Uterus (tissue), 4 donors: ENCODE measurements around the gene RPS6KC1. TPM values are rescaled to one million over a fixed set of nuclear protein-coding genes. Genes with fewer than 3 reads are reported as not detected.

ENCODE experiments used
- DNase-seq, 2 donors: peaks; one replicate each; pipeline ENCODE4 v3.0.0-alpha.2; 2019 to 2020
- H3K27ac ChIP-seq, 2 donors: fragments of 200-600 bp; sonication (generic); 1 replicate in 1 of 2; 2 replicates in 1 of 2; pipeline ENCODE4 v1.5.1; 2016 to 2018
- H3K27me3 ChIP-seq, 2 donors: fragments of 200-600 bp; sonication (generic); one replicate each; pipeline ENCODE4 v1.5.1; 2018 to 2019; ENCODE audit warnings: control low read depth in 1 of 2
- H3K36me3 ChIP-seq, 2 donors: fragments of 200-600 bp; sonication (generic); one replicate each; pipeline ENCODE4 v1.5.1; 2019; ENCODE audit warnings: control low read depth in 1 of 2
- H3K4me1 ChIP-seq, 2 donors: fragments of 200-600 bp; sonication (generic); one replicate each; pipeline ENCODE4 v1.5.1; 2018 to 2019; ENCODE audit warnings: control low read depth in 1 of 2
- H3K4me3 ChIP-seq, 2 donors: fragments of 200-600 bp; sonication (generic); 1 replicate in 1 of 2; 2 replicates in 1 of 2; pipeline ENCODE4 v1.5.1; 2018 to 2019; ENCODE audit warnings: mild to moderate bottlenecking in 1 of 2
- H3K9me3 ChIP-seq, 2 donors: fragments of 200-600 bp; sonication (generic); one replicate each; pipeline ENCODE4 v1.5.1; 2019; ENCODE audit warnings: control low read depth in 1 of 2
- POLR2A ChIP-seq, 2 donors: fragments of 450-650 bp; IDR thresholded peaks; one replicate each; pipeline ENCODE4 v1.6.1; 2016; ENCODE audit warnings: antibody characterized with exemption in 2 of 2, mild to moderate bottlenecking in 1 of 2, moderate library complexity in 1 of 2
- intact Hi-C: fragments of 100-400 bp; cut with DNase I; formaldehyde crosslinking; loops from one replicate; pipeline ENCODE4 v1.15.1; 2023; ENCODE audit warnings: low total_unique reads
- total RNA-seq, 4 donors: library from RNA; depleted of rRNA in 3 of 4; stranded (reverse); fragments of >200 nt in 3 of 4; gene quantifications; one replicate each; pipeline versions ENCODE4 v1.1.0 to v1.2.4, GENCODE V29; 2014 to 2023
- TF ChIP-seq, protein P1 (sequence below), 4 experiments: fragments of 200-600 bp in 2 of 4; fragments of 450-650 bp in 2 of 4; sonication (generic) in 2 of 4; IDR thresholded peaks; one replicate each; pipeline ENCODE4 v1.5.1; 2016 to 2019; ENCODE audit warnings: antibody characterized with exemption in 4 of 4, mild to moderate bottlenecking in 2 of 4, moderate library complexity in 1 of 4
- donor health status: DM: yes; HTN: yes; CAD: no.

RPS6KC1 gene
- total RNA-seq, 4 donors from 2014 or later, result 9.2 to 64.2 (median 22.3) TPM

DNA sequence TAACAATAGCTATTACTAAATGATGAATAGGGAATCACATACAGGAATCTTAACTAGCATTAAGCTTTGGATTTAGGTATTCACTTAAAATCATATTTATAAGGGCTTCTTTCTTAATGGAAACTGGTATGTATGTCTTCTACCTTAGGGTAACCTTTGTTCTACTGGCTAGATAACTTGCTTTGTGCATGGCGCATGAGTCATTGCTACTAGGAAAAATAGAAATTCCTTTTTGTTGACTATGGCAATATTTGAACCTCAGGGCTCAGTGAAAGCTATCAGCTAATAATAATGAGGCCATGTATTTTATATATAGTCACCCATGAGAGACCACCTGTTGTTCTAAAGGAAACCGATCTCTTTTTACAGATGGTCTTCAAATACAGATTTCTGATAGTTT, 72.5 kb downstream of the RPS6KC1 start:
- Histone ChIP-seq H3K36me3 (no peaks in the 10 kb centered on the region), H3K27ac (no peak overlapping the region), H3K27me3 (no peaks in the 10 kb centered on the region), H3K4me1 (no peaks in the 10 kb centered on the region), H3K9me3 (no peaks in the 10 kb centered on the region), H3K4me3 (no peak overlapping the region)
- no peak for DNase-seq
- intact Hi-C loops, result no loop called here
- TF ChIP-seq, protein P1, sequence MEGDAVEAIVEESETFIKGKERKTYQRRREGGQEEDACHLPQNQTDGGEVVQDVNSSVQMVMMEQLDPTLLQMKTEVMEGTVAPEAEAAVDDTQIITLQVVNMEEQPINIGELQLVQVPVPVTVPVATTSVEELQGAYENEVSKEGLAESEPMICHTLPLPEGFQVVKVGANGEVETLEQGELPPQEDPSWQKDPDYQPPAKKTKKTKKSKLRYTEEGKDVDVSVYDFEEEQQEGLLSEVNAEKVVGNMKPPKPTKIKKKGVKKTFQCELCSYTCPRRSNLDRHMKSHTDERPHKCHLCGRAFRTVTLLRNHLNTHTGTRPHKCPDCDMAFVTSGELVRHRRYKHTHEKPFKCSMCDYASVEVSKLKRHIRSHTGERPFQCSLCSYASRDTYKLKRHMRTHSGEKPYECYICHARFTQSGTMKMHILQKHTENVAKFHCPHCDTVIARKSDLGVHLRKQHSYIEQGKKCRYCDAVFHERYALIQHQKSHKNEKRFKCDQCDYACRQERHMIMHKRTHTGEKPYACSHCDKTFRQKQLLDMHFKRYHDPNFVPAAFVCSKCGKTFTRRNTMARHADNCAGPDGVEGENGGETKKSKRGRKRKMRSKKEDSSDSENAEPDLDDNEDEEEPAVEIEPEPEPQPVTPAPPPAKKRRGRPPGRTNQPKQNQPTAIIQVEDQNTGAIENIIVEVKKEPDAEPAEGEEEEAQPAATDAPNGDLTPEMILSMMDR (IDR thresholded peaks at IDR 0.05), result no peak
- no peak for TF ChIP-seq POLR2A (IDR thresholded peaks at IDR 0.05)

DNA sequence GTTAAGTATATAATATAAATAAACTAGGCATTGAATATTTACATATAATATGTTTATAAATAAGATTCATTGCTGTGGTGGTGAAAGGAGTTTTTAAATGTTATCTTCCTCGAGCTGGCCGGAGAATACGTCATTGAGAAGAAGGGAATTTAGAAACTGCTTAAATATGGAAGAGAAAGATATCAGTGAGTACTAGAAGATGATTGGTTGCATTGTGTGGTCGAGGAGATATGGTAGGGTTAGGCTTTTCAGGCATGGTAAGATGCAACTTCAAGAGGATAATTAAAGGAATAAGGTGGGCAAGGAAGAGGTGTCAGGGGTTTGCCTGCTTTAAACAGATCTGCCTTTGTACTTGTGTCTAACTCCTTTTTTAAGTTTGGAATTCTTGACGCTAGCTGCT, 73.5 kb downstream of the RPS6KC1 start:
- H3K36me3 ChIP-seq, result no peaks in the 10 kb centered on the region
- no peak overlapping the region for H3K4me3 ChIP-seq
- H3K27ac ChIP-seq, result no peak overlapping the region
- H3K4me1 ChIP-seq, result no peaks in the 10 kb centered on the region
- TF ChIP-seq, protein P1 (IDR thresholded peaks at IDR 0.05), result no peak
- TF ChIP-seq POLR2A (IDR thresholded peaks at IDR 0.05), result no peak
- H3K27me3 ChIP-seq, result no peaks in the 10 kb centered on the region
- no peak for DNase-seq
- H3K9me3 ChIP-seq, result no peaks in the 10 kb centered on the region
- intact Hi-C loops, result no loop called here

DNA sequence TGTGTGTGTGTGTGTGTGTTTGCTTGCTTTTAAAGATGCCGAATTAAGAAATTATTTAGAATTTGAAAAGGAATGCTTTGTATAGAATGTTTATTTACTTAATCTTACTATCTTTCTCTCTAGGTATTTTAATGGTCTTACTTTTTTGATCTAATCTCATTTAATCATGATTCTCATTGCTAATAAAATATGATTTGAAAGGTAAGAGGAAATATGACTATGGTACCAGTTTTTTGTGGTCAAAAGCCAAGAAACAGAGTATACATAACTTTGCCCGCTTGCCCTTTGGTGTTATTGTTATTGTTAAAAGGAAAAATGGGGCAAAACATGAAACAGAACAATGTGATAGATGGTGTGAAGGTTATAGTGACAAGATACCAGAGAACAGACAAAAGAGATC, 74.6 kb downstream of the RPS6KC1 start:
- Histone ChIP-seq H3K4me1 (no peaks in the 10 kb centered on the region), H3K27me3 (no peaks in the 10 kb centered on the region), H3K27ac (no peak overlapping the region), H3K4me3 (no peak overlapping the region), H3K36me3 (no peaks in the 10 kb centered on the region), H3K9me3 (no peaks in the 10 kb centered on the region)
- intact Hi-C loops, result no loop called here
- TF ChIP-seq POLR2A (IDR thresholded peaks at IDR 0.05), result no peak
- TF ChIP-seq, protein P1 (IDR thresholded peaks at IDR 0.05), result no peak
- no peak for DNase-seq

DNA sequence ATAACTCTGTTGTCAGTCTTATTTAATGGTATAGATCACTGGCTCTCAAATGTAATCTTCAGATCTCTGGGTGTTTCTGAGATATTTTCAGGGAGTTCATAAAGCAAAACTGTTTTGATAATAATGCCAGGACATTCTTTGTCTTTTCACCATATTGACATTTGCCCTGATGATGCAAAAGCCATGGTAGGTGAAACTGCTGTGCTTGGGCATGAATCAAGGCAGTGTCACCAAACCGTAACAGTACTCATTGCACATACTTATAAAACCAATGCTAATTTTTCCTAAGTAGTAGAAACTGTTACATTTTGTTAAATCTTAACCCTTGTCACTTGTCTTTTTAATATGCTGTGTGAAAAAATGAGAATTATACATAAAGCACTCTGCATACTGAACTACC, 76.0 kb downstream of the RPS6KC1 start:
- DNase-seq, result no peak
- Histone ChIP-seq H3K9me3 (no peaks in the 10 kb centered on the region), H3K36me3 (no peaks in the 10 kb centered on the region), H3K4me1 (no peaks in the 10 kb centered on the region), H3K27ac (no peak overlapping the region), H3K4me3 (no peak overlapping the region), H3K27me3 (no peaks in the 10 kb centered on the region)
- TF ChIP-seq, protein P1 (IDR thresholded peaks at IDR 0.05), result no peak
- no peak for TF ChIP-seq POLR2A (IDR thresholded peaks at IDR 0.05)
- intact Hi-C loops, result no loop called here

DNA sequence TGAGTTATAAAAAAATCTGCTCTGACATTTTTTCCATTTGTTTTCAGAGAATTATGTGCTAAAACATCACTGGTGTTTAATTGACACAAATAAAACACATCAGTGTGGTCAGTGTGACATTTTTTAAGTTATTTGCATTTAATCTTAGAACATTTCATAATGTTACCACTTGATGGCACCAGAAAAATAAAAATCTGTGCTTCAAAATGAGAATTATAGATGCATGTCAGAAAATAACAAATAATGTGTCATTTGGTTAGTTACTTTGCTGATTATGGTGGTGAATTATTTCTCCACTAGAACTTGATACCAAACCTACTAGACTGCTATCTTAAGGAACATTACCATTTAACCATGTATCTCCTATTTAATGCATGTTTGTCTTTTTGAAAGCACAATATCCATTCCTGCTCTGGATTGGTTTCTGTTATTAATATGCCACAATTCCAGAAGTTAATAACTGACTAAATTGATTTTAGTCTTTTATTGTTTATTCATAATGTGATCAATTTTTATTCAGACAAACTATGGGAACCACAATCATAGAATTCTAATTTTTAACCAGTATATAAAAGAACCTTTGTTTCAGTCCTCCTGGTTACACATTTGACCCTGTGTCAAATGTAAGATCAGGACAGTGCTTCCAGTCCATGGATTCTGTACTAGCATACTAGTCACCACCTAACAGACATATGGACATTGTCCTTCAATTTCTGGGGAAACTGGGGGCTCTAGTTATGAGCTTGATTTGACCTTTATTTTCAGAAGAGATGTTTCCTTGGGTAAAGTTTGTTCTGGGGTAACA, 81.0 kb downstream of the RPS6KC1 start:
- no peaks in the 10 kb centered on the region for H3K27me3 ChIP-seq
- no peaks in the 10 kb centered on the region for H3K4me1 ChIP-seq
- no peaks in the 10 kb centered on the region for H3K9me3 ChIP-seq
- no peak overlapping the region for H3K4me3 ChIP-seq
- H3K36me3 ChIP-seq, result no peaks in the 10 kb centered on the region
- TF ChIP-seq POLR2A (IDR thresholded peaks at IDR 0.05), result no peak
- TF ChIP-seq, protein P1 (IDR thresholded peaks at IDR 0.05), result no peak
- intact Hi-C loops, result no loop called here
- no peak for DNase-seq
- H3K27ac ChIP-seq, result no peak overlapping the region
